Stimulated activated CD8-positive, alpha-beta memory T cell treated with anti-CD3 and anti-CD28 coated beads, Interleukin-4, amount 100 ng/mL, for 4 hours (primary cell): ENCODE results near the gene MARCKSL1.
"Not testable (repeated sequence)": the region's sequence is repeated elsewhere in the genome, so short reads cannot be mapped to it uniquely, and the experiment has no call there.

Experiments used
- DNase-seq, 2 donors: peaks; one replicate each; pipeline ENCODE4 v3.0.0-alpha.2; 2020; ENCODE audit warnings: low read depth in 2 of 2, low spot score in 1 of 2

Gene MARCKSL1

DNA sequence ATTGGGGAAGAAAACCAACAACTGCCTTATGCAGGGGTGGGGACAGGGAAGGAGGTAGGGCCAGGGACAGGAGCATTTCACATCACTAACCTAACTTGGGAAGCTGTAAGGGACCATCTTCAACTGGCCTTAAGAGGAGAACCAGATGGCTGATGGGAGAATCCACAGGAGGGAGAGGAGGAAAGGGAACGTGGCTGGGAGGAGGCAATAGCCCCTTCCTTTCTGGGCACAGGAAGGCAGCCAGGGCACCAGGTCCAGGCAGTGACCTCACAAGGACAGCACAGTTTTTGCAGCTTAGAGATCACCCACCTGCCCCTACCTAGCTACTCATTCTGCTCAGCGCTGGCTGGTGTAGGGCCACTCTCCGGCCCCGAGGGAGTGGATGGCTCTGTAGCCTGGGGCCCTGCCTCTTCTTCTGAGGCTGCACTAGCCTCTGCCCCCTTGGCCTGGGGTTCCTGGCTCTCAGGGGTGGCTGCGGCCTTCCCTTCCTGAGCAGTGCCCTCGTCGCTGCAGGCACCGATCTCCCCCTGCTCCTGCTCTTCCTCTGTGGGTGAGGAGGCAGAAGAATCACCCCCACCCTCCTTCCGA, 1.7 kb downstream of the MARCKSL1 start:
- no peak for DNase-seq

DNA sequence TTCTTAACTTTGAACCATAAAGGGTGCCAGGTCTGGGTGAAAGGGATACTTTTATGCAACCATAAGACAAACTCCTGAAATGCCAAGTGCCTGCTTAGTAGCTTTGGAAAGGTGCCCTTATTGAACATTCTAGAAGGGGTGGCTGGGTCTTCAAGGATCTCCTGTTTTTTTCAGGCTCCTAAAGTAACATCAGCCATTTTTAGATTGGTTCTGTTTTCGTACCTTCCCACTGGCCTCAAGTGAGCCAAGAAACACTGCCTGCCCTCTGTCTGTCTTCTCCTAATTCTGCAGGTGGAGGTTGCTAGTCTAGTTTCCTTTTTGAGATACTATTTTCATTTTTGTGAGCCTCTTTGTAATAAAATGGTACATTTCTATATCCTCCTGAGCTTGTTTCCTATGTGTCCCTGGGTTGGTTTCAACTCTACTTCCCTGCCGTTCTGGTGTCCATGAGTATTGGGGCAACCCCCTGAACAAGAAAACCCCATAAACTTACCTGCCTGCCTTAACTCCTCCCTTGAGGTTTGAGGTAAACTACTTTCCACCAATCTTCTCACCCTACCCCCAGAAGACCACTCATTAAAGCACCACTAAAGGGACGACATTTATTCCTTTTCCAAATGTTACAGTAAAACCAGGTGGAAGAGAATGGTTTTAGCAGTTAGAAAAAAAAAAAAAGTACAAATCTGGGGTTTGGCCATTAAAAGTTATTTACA, 2.6 kb downstream of the MARCKSL1 start:
- no peak for DNase-seq

DNA sequence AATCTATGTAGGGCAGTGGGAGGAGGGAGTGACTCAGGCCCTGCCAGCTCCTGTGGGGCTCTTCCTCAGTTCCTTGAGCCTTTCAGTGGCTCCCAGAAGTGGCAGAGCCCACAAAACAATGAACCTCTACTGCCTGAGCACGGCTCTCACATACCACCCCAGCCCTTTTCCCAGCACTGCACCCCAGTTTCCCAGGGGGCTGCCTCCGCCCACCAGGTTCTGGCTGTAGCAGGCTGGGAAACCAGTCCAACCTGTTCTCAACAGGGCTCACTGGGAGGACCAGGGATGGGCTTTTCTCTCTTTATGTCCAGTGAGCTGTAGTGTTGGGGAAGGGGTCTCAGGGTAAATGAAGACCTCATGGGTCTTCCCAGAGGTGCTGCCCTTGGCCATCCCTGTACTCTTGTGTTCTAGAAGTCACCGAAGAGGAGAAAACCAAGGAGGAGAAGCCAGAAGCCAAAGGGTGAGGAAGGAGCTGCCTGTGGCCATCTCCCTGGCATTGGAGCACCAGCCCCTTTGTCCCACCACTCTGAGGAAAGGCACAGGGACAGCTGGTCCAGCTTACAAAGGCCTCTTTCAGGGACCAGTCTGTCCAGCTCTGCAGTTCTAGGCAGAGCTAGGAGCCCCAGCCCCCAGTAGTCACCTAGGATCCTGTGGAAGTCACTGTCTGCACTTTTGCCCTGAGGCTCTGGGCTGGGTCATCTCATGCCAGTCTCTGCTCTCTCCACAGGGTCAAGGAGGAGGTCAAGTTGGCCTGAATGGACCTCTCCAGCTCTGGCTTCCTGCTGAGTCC, 3.5 kb downstream of the MARCKSL1 start:
- no peak for DNase-seq

DNA sequence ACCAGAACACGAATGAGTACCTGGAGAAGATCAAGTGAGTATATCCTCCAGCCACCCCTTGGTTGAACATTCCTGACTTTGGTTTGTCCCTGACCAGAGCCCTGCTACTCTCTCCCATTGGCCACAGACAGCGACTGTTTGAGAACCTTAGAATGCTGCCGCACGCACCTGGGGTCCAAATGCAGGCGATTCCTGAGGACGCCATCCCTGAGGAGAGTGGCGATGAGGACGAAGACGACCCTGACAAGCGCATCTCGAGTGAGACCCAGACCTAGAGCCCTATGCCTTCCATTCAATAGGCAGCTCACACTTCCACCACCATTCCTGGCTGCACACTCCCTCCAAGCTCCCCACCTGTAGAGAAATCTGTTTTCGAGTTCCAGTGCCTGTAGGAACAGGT, 4.5 kb downstream of the MARCKSL1 start:
- DNase-seq, result no peak

DNA sequence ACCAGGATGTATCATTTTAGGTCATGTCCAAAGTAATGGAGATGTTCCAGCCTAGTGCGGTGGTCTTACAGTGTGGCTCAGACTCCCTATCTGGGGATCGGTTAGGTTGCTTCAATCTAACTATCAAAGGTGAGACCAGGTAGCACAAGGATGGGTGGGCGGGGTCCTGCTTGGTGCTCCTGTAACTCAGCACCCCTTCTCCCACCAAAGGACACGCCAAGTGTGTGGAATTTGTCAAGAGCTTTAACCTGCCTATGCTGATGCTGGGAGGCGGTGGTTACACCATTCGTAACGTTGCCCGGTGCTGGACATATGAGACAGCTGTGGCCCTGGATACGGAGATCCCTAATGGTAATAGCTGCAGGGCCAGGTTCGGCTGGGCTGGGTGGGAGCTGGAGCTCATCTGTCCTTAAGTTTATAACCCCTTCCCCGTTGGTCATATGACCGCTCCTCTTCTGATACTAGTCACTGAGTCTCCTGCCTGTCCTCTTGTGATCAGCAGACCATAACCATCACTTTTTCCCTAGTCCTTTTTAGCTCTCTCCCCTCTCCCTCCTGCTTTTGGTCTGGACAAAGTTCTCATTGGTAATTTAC, 5.4 kb downstream of the MARCKSL1 start:
- no peak for DNase-seq

DNA sequence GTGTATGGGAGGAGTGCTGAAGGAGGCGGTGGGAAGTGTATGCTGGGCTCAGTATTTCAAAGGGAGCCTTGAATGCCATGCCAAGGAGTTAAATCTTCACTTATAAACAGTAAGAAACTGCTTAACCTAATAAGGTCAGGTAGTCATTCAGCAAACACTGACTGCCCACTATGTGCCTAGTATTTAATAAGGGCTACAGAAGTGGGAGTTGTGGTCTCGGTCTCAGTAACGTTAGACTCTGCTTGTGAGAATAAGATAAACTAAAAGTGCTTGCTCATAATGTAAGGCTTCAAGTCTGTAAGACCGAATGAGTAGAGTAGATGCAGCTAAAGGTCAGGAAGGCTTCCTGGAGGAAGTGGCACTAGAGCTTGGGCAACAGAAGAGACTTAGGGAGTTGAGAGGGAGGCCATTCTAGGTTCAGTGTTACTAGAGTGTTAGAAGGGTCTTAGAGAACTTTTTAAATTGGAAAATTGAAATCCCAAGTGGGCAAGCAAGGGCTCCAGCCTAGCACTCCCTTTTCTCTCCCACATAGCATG, 6.0 kb downstream of the MARCKSL1 start:
- no peak for DNase-seq

DNA sequence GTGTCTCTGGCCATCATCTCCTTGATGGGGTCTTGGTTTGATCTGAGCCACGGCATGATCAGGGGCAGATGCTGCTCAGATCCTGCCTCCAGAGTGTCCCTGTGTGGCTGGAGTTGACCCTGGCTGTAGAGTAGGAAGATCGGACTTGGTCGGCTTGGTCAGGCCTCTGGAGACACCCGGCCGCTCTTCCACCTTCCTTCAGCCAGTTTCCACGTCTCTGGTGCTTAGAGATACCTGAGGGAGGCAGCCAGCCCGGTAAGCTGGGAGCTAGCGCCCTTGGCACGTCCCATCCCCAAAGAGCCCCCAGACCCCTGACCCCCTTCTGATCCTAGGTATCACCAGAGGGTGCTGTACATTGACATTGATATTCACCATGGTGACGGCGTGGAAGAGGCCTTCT, 8.8 kb downstream of the MARCKSL1 start:
- no peak for DNase-seq

DNA sequence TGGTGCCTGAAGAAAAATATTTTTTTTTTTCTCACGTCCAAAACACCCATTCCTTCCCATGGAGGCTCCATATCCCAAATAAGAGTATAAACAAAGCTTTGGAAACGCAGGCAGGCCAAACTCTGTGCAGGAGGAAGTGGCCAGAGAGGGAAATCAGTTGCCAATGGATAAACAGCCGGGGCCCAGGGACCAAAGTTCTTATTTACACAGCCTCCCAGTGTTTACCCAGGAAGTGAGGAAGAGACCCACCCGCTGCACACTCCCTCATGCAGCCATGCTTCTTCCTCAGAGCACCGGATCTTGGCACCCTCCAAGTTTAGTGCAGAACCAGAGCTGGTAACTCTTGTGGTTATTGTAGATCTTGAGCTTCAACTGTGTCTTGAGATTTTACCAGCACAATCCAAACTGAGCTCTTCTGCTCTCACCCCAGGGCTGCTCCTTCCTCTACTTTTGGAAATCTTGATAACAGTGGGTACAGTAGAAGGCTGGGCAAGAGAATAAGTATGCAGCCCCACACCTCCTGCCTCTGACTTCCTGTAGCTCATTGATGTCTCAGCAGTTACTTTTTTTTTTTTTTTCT, 14.2 kb downstream of the MARCKSL1 start:
- no peak for DNase-seq

DNA sequence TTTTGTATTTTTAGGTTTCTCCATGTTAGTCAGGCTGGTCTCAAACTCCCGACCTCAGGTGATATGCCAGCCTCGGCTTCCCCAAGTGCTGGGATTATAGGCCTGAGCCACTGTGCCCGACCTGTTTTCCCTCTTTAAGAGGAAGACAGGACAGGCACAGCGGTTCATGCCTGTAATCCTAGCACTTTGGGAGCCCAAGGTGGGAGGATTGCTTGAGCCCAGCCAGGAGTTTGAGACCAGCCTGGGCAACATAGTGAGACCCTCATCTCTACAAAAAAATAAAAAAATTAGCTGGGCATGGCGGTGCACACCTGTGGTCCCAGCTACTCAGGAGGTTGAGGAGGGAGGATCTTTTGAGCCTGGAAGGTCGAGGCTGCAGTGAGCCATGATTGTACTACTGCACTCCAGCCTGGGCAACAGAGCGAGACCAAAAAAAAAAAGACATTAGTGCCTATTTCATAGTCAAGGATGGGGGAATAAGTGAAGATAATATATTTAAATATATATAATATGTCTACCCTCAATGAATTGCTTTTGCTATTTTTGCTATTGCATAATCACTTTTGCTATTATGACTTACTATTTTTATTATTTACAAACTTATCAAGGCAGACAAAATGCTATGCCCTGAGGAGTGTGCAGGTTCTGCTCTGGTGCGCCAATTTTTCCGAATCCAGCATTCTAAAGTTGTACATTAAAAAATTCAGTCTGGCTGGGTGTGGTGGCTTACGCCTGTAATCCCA, 17.7 kb downstream of the MARCKSL1 start:
- DNase-seq, result no peak

DNA sequence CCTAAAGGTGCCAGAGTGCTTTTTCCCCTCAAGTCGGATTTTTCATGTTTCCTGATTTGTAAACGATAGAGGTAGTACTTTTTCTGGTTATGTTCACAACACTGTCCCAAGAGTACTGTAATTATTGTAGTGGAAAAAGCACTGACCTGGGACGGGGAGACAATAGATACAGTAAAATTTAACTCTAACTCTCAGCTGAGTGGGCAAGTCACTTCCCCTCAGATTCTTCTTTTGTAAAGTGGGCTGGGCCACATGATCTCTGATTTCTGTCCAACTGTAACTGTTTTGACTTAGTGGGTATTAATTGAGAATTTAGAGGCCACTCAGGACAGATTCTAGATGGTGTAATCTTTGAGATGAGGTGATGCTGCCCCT, 19.1 kb downstream of the MARCKSL1 start:
- DNase-seq, result no peak

DNA sequence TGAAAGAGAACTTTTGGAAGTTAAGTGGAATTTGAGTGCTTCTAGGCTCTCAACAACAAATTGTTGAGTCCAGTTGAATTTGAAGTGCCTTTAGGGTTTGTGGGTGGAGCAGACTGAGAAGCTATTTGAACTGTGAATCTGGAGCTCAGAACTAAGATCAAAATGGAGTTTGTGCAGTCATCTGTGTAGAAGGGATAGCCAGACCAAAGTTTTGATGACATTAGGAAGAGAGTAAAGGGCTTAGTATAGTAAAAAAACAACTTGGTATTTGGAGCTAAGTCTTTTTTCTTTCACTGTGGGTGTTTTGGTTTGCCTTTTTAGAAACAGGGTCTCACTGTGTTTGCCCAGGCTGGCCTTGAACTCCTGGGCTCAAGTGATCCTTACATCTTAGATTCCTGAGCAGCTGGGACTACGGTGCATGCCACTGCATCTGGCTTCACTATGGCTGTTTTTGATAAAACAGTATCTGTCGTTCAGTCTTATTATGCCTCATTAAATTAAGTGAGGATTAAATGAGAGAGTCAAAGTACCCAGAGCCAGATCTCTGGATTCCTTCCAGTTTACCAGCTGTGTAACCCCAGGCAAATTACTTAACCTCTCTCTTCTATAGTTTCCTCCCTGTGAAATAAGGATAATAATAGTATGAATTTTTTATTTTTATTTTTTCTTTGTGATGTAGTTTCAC, 24.2 kb downstream of the MARCKSL1 start:
- no peak for DNase-seq

DNA sequence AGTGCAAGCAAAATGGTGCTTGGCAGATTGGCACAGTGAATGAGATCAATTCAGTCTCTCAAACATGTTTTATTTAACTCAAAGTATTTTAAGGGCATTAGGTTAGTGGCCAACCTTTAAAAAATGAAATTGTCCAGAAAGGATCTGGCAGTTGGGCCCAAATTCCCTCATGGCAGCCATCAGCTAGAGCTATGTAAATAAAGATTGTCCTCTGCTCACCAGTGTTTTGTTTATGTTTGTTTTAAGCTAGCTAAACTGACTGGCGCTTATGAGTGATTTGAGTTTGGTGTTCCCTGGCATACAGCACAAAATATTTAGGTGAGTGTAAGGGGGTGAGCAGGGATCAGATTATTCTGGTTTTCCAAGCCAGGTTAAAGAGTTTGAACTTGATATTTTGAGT, 26.1 kb downstream of the MARCKSL1 start:
- DNase-seq, result no peak

DNA sequence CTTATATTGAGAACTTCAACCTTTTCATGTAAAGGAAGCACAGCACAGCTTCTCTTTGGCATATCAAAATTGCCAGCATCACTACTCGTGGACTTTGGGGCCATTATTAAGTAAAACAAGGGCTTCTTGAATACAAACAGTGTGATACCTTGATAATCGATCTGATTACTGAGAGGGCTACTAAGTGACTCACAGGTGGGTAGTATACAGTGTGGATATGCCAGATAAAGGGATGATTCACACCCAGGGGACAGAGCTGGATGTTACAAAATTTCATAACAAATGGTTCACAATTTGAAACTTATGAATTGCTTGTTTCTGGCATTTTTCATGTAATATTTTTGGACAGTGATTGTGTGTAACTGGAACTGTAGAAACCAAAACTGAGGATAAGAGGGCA, 28.7 kb downstream of the MARCKSL1 start:
- DNase-seq, result no peak

DNA sequence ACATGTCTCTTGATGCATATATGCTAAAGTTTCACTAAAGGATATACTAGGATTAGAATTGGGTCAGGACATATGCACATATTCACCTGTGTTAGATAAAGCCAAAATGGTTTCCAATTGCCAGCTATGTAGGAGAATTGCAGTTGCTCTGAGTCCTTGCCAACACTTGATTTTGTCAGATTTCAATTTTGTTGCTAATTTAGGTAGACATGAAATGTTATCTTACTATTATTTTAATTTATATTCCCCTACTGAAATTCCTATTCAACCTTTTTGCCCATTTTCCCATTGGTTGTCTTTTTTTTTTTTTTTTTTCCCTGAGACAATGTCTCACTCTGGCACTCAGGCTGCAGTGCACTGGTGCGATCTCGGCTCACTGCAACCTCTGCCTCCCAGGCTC, 30.7 kb downstream of the MARCKSL1 start:
- no peak for DNase-seq

DNA sequence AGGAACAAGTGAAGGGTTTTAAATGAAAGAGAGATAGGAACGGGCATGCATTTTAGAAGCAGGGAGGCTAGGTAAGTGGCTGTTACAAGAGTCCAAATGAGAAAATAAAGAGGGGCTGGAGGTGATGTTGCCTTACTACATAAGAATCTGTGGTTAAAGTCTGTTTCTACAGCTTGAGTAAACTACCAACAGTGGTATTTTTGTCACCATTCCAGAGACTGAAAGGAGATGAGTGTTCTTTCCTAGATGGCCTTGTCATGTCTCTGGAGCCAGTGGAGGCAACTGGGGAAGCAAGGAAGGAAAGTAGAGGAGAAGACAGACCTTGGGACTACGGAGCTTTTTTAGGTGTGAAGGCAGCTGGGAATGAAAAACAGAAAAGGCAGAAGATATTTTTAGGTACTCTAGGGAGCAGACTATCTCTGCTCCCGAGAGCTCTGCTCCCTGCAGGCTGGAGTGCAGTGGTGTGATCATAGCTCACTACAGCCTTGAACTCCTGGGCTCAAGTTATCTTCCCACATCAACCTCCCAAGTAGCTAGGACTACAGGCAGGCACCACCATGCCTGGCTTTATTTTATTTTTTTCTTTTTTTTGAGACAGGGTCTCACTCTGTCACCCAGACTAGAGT, 31.9 kb downstream of the MARCKSL1 start:
- DNase-seq, result no peak

DNA sequence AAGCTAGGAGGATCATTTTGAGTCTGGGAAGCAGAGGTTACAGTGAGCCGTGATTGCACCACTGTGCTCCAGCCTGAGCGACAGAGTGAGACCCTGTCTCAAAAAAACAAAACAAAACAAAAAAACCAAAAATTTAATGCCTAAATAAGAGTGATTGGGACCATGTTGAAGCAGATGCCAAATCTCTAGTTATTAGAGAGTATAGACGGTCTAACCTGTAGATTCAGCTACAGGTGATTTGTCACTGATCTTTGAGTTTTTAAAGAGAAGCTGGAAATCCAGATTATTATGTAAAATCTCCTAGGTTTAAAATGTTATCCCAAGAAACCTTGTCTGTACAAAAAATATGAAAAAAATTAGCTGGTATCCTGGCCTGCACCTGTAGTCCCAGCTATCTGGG, 32.7 kb downstream of the MARCKSL1 start:
- no peak for DNase-seq

DNA sequence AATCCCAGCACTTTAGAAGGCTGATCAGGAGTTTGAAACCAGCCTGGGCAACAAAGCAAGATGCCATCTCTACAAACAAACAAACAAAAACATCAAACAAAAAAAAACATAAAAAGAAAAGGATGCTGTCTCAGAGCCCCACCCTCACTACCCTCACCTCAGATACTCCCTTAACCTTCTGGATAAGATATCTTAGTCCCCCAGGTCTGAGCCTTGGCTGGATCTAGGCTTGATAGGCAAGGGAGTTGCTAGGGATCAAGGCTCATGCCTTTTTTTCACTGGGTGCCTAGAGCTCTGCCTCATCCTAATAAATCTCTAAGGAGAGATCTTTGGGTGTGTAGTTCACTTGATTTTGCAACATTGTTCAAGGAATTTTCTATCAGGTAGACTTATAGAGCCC, 36.7 kb downstream of the MARCKSL1 start:
- no peak for DNase-seq

DNA sequence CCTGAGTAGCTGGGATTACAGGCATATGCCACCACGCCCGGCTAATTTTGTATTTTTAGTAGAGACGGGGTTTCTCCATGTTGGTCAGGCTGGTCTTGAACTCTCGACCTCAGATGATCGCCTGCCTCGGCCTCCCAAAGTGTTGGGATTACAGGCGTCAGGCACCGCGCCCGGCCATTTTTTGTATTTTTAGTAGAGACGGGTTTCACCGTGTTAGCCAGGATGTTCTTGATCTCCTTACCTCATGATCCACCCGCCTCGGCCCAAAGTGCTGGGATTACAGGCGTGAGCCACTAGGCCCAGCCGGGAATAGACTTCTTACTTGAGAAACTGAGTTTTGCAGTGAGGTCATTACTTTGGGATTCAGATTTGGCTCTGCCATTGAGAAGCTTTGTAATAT, 37.8 kb downstream of the MARCKSL1 start:
- not testable (repeated sequence) for DNase-seq

DNA sequence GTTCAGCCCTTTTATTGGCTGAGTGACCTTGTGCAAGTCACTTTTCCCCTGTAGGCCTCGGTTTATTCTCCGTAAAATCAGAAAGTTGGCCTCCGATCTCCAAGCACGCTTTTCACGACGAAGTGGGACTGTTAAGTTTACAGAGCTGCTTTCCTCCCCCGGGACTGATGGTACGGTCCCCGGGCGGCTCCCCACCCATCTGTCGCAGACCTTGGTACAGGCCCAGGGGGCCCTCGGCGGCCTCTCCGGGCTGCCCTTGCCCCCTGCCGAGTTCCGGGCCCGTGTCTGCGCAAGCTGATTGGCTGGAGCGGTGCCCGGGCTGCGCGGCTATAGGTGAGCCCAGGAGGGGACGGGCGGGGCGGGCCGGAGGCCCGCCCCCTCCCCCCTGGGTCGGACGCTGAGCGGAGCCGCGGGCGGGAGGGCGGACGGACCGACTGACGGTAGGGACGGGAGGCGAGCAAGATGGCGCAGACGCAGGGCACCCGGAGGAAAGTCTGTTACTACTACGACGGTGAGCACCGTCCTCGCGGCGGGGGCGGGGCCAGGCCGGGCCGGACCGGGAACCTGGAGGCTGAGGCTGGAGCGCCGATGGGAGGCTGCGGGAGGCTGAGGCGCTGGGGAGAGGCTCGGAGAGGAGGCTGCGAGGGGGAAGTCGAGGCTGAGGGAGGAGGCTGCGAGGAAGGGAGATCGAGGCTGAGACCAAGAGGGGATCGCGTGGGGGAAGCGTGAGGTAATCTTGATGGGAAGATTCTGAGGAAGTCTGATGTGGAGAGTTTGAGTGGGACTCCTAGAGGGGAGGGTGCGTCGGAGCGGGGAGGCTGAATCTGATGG, 44.1 kb downstream of the MARCKSL1 start, which contains the start of gene HDAC1:
TSS of gene HDAC1 (plus strand) at position 376 of the 831 bp plus-strand sequence. CDS start at position 463, 87 bp downstream.
- DNase-seq, result peak; percentile 93 to 94
